HG02588 (cell line): ENCODE data around the gene PCIF1.

Experiments used
- ATAC-seq: cut with Tn5 transposase; IDR thresholded peaks from one replicate; pipeline ENCODE4 v1.9.1; 2021; ENCODE audit warnings: mild to moderate bottlenecking, moderate library complexity; ENCODE audit not compliant: unreplicated experiment

The PCIF1 gene

DNA sequence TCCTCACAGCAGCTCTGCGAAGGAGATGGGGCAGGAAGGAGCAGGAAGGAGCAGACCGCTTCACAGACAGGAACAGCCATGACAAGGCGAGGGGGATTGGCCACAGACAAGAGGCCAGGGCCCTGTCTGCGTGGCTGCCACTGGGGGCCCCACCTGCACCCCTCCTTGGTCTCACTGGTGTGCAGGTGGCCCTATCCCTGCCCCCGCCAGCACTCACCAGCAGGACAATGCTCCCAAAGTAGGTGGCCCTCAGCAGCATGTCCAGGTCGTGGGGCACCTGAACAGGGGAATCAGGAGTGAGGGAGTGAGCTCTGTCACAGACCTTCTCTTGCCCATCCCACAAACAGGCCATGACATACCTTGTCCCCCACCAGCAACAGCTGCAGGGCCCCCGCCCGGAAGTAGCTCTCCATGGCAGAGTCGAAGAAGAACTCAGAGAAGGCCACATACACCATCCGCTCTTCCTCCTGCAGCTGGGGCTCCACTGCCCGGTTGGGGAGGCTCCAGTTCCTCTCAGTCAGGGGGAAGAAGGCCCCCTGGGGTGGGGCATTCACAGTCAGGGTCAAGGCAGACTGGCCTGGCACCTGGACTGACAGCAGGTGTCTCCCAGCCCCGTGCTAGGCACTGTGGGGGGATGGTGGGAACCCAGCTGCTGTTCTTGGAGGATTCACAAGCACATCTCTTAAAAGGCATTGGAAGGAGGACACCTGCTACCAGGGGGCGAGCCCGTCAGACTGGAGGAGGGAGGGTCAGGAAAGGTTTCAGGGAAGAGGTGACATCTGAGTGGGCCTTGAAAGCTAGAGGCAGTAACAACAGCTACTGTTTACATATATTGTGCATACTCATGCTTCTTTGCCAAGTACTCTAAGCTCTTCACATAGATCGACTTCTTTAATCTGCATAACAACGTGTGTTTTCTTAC lies 29.6 kb upstream of the PCIF1 start:
- ATAC-seq, result no peak

DNA sequence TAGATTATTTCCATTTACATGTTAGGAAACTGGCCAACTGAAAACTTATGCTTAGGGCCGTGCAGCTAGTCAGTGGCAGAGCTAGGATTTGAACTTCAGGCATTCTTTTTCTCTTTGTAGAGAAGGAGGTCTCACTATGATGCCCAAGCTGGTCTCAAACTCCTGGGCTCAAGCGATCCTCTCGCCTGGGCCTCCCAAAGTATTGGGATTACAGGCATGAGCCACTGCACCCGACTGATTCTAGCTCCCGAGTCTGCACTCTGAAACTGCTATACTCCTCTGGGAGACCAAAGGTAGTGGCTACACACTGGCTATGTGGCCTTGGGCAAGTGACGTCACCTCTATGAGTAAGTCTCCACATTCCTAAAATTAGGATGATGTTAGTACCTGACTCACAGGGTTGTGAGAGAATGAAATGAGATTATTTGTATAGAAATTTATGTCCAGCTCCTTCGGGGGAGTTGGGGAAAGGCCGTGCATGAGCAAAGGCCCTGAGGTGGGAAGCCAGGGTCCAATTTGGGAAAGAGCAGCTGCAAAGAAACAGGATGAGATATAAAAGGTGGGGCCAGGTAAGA lies 28.9 kb upstream of the PCIF1 start:
- no peak for ATAC-seq

DNA sequence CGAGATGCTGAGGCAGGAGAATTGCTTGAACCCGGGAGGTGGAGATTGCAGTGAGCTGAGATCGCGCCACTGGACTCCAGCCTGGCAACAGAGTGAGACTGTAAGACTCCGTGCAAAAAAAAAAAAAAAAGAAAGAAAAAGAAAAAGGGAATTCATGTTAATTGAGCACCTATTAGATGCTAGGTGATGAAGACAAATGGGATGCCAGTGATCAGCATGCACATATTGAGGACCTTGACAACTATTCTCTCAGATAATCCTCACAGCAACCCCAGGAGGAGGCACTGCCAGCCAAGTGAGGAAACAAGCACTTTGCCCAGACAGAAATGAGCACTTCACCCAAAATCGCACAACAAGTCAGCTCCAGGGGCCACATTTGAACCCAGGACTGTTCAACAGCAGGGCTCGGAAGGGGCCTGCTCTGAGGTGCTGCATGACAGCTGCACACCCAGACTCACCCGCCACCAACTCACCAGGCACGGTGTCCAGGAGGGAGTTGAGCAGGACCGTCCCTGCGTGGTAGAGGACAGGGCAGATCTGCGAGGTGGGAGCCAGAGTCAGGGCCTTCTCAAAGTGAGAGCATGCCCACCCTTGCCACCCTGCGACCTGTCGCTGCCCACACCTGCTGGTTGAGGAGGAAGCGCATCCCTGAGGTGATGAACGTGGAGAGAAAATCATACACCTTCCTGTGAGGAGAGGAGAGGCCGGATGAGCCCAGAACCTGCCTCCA lies 27.1 kb upstream of the PCIF1 start:
- no peak for ATAC-seq

DNA sequence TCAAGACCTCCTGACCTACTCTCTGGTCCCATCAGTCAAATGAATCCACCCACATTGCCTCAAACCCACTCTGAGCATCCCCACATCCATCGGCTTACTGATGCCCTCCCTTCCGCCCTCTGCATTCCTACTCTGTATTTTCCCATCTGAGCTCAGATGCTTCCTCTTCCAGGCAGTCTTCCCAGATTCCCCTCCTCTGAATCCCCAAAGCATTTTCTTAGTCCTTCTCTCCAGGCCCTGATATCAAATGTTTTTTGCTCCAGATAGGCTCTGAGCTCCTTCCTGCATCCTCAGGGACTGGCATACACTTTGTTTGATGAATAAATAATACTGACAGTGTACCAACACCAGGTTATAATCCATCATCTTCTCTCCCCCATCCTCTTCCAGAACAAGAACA lies 26.4 kb upstream of the PCIF1 start:
- ATAC-seq, result no peak

DNA sequence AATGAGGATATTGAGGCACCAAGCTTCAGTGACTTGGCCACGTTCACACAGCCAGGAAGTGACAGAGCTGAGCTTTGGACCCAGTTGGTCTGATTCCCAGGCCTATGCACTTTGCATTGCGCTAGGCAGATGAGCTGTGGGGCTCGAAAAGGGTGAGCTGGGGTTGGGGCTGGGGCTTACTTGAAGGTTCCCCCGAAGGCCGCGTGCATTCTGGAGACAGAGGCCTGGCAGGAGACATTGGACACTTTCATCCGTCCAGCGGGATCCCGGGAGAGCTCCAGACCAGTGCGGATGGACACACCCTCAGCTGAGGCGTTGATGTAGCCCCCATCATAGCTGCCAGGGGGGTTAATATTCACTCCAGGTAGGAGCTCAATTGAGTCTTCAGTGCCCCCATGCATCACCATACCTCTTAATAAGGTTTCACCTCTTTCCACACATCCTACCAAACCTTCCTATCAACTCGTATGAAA lies 25.1 kb upstream of the PCIF1 start:
- no peak for ATAC-seq

DNA sequence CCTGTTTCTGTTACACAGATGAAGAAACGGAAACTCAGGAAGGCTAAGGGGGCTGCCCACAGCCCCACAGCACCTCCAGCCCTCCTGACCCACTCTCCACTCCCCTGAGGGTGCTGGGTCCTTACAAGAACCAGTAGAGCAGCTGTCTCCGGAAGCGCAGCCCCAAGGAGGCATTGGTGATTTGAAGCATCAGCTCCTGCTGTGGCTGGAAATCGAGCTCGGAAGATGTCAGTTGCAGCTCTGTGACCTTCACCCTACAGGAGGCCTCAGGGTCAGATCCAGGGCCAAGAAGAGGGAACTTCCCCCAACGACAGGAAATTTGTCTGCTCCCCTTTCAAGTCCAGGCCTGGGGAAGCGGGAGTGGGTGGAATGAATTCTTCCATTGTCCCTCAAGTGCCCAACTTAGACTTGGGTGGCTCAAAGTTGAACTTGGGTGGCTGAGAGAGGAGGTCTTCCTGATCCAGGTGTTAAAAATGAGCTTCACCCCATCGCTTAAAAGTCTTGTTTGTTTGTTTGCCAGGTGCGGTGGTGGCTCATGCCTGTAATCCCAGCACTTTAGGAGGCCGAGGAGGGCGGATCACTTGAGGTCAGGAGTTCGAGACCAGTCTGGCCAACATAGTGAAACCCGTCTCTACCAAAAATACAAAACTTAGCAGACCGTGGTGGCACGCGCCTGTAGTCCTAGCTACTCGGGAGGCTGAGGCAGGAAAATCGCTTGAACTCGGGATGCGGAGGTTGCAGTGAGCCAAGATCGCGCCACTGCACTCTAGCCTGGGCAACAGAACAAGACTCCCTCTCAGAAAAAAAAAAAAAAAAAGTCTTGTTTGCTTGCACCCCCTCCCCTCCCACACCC lies 24.4 kb upstream of the PCIF1 start:
- ATAC-seq, result no peak

DNA sequence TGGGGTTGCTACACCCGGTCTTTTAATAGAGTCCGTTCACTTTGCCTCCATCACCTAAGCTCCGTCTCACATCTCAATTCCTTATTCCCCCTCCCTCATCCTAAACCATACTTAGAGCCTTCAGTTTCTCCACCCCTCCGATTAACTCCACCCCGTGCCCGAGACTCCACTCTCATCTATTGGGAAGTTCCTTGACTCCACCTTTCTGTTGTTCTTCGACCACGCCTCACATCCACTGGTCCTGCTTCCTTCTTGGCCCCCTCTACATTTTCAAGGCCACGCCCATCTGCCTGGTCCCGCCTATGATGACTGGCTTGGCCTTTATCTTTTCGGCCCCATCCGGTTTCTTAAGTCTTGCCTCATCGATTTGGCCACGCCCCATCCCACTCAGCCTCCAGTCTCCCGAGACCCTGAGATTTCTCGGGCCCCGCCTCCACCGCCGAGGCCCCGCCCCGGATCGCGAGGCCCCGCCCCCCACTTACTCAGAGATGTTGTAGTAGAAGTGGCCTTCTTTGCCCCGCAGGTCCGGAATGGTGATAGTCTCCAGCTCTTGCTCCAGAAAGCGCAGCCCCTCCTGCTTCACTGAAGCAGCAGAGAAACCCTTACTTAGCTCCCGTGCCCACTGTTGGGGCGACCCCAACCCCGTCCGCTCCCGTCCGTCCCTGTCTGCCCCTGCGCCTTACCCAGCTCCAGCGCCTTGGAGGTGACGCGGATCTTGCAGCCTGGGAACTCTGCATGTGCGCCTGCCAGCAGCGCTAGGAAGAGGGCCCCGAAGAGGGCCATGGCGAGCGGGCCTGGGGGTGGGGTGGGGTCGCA lies 23.6 kb upstream of the PCIF1 start:
- ATAC-seq, result peak; percentile 79

DNA sequence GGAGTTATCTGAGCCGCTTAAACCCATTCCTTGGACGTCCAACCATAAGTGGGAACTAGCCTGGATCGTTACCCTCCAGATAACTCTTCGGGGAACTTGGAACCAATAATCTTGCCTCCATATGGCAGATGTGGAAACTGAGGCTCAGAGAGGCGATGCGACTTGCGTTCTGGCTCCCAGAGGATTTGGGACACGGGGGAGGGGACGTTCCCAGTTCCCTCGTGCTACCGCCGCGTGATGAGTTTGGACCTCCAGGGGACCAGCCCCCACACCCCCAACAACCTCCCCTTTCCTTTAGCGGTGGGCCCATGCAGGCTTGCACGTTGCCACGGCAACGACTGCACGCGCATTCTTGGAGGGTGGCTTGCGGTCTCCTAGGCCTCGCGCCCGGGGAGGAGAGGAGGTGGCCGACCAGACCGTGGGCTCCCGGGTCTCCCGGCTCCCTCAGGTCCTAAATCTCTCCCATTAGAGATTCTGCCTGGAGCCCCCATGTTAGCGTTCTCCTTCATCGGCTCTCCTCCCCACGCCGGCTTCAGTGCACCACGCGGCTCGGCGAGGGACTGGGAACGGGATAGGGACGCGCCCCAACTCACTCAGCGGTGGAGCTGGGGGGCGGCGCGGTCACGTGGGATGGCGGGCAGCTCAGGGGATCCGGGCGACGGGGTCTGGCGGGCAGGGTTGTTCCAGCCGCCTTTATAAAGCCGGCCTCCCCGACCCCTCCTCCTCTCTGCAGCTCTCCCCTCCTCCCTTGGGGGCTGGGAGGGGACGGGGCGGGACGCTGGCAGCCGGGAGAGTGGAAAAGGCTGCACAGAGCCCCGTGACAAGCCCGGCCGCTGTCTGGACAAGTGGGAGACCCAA lies 22.8 kb upstream of the PCIF1 start, which contains the start of gene PLTP:
Gene PLTP (minus strand): TSS at position 670 of the 858 bp plus-strand sequence. CDS start 703 bp downstream, outside the sequence.
- ATAC-seq, result no peak

DNA sequence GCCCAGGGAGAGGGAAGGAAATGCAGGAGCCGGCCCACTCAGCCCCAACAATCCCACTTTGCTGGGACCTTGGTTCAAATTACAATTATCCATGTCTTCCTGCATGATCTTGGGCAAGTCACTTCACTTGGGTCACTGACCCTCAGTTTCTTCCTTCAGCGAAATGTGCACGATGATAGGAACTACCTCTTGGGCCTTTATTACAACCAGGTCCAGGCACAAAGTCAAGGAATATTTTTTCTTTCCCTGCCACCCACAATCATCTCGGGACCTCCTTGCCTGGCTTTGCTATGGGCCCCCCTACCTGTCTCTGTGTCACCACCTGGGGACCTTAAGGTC lies 22.2 kb upstream of the PCIF1 start:
- ATAC-seq, result no peak

DNA sequence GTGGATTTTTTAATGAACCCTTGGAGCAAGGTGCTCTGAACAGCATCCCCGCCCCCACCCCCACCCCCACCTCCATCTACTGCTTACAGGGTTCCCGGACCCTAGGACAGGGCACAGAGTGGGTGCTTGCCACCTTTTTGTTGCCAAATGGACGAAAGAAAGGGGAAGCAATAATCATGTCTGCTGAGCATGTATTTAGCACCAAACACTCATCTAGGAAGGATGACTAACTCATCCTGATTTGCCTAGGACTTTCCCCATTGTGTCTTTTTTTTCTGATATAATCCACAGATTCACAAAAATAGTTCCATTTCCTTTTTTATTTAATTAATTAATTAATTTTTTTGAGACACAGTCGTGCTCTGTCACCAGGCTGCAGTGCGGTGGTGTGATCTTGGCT lies 21.4 kb upstream of the PCIF1 start:
- no peak for ATAC-seq

DNA sequence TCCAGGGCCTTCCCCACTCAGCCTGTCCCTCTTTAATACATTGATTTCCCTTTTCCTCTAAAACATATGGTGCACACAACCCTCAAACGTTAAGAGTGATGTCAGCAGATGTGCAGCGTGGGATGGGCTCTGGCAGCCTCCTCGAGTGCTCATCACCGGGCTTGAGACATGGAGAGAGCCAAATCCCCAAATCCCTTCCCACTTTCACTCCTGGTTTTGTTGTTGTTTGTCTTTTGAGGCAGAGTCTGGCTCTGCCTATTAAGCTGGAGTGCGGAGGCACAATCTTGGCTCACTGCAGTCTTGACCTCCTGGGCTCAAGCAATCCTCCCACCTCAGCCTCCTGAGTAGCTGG lies 16.7 kb upstream of the PCIF1 start:
- ATAC-seq, result no peak

DNA sequence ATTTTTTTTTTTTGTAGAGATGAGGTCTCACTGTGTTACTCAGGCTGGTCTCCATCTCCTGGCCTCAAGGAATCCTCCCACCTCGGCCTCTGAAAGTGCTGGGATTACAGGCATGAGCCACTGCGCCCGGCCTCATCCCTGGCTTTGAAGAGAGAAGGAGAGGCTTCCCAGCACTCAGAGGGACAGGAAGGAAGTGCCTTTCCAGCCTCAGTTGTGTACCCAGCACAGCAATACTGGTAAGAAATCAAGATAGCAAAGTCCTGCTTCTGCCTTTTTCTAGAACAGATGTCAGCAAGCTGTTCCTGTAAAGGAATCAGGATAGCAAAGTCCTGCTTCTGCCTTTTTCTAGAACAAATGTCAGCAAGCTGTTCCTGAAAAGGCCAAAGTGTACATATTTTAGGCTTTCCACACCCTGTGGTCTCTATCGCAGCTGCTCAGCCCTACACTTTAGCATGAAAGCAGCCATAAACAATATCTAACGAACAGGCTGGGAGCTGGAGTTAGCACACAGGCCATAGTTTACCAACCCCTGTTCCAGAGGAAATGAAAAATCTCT lies 16.2 kb upstream of the PCIF1 start:
- no peak for ATAC-seq

DNA sequence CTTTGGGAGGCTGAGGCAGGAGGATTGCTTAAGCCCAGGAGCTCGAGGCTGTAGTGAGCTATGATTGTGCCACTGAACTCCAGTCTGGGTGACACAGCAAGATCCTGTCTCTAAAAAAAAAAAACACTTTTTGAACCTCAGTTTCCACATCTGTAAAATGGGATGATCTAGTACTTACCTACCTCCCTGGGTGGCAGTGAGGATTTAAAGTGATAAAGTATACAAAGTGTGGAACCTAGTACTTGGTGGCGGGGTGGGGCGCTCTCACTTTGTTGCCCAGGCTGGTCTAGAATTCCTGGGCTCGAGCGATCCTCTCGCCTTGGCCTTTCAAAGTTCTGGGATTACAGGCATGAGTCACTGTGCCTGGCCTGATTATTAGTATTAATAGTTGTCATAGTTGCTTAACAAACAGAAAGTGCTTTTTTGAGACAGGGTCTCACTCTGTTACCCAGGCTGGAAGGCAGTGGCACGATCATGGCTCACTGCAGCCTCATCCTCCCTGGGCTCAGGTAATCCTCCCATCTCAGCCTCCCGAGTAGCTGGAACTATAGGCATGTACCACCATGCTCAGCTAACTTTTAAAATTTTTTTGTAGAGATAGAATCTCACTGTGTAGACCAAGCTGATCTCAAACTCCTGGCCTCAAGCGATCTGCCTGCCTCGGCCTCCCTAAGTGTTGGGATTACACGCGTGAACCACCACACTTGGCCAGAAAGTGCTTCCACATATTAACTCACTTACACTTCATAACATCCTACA lies 15.5 kb upstream of the PCIF1 start:
- no peak for ATAC-seq

DNA sequence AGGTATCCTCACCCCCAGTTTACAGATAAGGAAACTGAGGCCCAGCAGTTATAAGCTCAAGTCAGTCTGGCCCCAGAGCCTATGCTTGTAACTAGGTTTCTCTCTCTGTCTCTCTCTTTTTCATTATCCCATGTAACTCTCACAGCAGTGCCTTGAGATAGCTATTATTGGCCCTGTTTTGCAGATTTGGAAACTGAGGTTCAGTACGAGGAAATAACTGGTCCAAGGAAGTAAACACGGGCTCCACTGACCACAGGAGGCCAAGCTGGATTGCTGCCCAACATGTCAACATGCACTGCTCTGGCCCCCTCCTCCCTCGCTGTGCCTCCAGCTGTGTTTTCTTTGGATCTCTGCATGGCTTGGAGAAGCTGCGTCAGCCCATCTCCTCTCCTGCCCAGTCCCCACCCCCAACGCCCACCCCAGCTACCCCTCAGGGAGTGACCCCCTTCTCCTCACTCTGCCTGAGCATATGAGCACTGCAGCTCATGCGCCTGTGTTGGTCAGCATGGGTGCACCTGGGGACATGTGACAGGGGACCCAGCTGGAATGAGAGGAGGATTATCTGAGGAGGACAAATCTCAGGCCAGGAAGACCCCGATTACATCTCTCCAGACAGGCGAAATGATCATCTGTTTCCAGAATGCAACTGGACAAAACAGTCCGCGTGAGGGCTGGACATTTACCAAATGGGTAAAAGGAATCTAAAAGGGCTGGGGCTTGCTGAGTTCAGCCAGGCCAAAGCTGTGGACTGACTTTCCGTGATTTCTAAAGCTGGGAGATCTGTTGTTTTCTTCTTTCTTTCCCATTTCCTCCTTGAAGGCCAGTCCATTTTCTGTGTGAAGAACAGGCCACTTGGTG lies 14.7 kb upstream of the PCIF1 start:
- ATAC-seq, result no peak

DNA sequence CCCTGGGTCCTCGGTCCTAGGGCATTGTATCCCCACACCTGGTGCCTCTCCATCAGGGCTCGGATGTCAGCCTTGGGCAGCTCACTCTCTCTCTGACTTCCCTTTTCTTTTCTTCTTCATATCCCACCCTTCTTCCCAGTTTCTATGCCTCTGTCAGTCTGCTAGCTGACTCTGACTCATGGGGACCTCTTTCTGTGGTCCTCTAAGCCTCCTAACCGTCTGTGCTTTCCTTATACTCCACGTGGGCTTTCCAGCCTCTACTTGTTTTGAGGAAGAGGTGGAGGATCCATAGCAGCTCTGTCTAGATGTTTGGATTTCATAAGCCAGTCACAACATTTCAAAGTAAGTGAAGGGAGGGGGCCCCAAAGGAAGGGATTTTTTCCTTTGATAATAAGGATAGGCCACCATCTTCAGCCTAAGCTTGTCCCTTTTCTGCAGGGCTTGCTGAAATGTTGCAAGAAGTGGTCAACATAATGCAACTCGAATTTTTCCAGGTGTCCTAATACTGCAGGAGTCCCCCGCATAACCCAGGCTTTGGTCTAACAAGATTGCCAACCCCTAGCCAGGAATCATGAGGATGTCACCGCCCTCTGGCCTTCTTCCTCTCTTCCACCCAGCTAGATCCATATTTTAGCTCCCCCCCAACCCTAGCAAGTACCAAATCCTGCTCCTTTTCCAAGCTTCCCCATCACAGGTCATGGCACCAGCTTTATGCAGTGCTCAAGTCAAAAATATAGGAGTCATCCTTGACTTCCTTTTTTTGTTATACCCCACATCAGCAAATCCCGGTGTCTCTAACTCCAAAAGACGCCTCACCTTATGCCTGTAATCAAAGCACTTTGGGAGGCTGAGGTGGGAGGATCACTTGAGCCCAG lies 13.8 kb upstream of the PCIF1 start:
- no peak for ATAC-seq
